Gastroesophageal sphincter (tissue), 4 donors: ENCODE data around the gene OXSR1. TPM values are rescaled to one million over a fixed set of nuclear protein-coding genes. Genes with fewer than 3 reads are reported as not detected.

Experiments
- ATAC-seq: fragments of 150-250 bp; one replicate; pipeline ENCODE4 v1.9.1; 2016; ENCODE audit warnings: mild to moderate bottlenecking, moderate library complexity
- H3K27ac ChIP-seq, 4 donors: fragments of 200-600 bp; sonication (generic) in 3 of 4; 1 replicate in 3 of 4; 2 replicates in 1 of 4; pipeline ENCODE4 v1.5.1; 2016 to 2019
- H3K27me3 ChIP-seq: fragments of 200-600 bp; sonication (generic); one replicate; pipeline ENCODE4 v1.5.1; 2019
- H3K36me3 ChIP-seq, 2 donors: fragments of 200-600 bp; sonication (generic); one replicate each; pipeline ENCODE4 v1.5.1; 2019; ENCODE audit warnings: control low read depth in 1 of 2
- H3K4me1 ChIP-seq, 3 donors: fragments of 200-600 bp; sonication (generic); 1 replicate in 2 of 3; 2 replicates in 1 of 3; pipeline ENCODE4 v1.5.1; 2016 to 2019; ENCODE audit warnings: control low read depth in 2 of 3
- H3K4me3 ChIP-seq, 2 donors: fragments of 200-600 bp; sonication (generic); one replicate each; pipeline ENCODE4 v1.5.1; 2019; ENCODE audit warnings: mild to moderate bottlenecking in 1 of 2, moderate library complexity in 1 of 2
- H3K9me3 ChIP-seq, 3 donors: fragments of 200-600 bp; sonication (generic); one replicate each; pipeline ENCODE4 v1.5.1; 2017 to 2019; ENCODE audit warnings: control low read depth in 2 of 3
- CTCF ChIP-seq, 4 experiments: fragments of 200-600 bp in 2 of 4; fragments of 450-650 bp in 2 of 4; sonication (generic) in 1 of 4; IDR thresholded peaks; one replicate each; pipeline ENCODE4 v1.5.1; 2017 to 2019; ENCODE audit warnings: antibody characterized with exemption in 4 of 4, mild to moderate bottlenecking in 2 of 4, moderate library complexity in 2 of 4
- EP300 ChIP-seq: sonication (generic); formaldehyde crosslinking; IDR thresholded peaks from one replicate; pipeline ENCODE4 v1.6.1; 2017; ENCODE audit warnings: antibody characterized with exemption, mild to moderate bottlenecking
- POLR2A ChIP-seq, 2 donors: fragments of 450-650 bp; IDR thresholded peaks; one replicate each; pipeline ENCODE4 v1.6.1; 2017; ENCODE audit warnings: antibody characterized with exemption in 2 of 2, mild to moderate bottlenecking in 2 of 2, moderate library complexity in 1 of 2
- POLR2AphosphoS5 ChIP-seq: sonication (generic); formaldehyde crosslinking; IDR thresholded peaks from one replicate; pipeline ENCODE4 v1.6.1; 2017; ENCODE audit warnings: antibody characterized with exemption
- WGBS, 2 donors: methylation state at CpG; one replicate each; pipeline ENCODE4 v1.1.5; 2018; ENCODE audit warnings: low coverage in 1 of 2; 5-methylcytosine and 5-hydroxymethylcytosine counted together
- total RNA-seq, 4 donors: library from RNA; depleted of rRNA; stranded (reverse); fragments of >200 nt; gene quantifications; one replicate each; pipeline ENCODE4 v1.1.0, GENCODE V29; 2016

The OXSR1 gene
- total RNA-seq, 4 donors from 2014 or later = 29.5 to 41.0 (median 34.3) TPM

GRCh38 chr3:38140326-38141172, 24.8 kb upstream of the OXSR1 start:
- ATAC-seq = no peak
- H3K4me1 ChIP-seq = peaks cover 5 to 36% (median 10%) of the 10 kb centered on the region in 3 donors
- 100% methylated on average over 3 of the region's 13 CpGs; no CpG with 5 or more reads in 1 of the 2 donors for WGBS, 2 donors
- TF ChIP-seq CTCF (IDR thresholded peaks at IDR 0.05) (no peak), POLR2A (IDR thresholded peaks at IDR 0.05) (no peak), POLR2AphosphoS5 (no peak), EP300 (no peak)
- H3K27me3 ChIP-seq = no peaks in the 10 kb centered on the region
- no peak overlapping the region for H3K4me3 ChIP-seq
- no peak overlapping the region for H3K27ac ChIP-seq
- peaks cover 0 to 24% of the 10 kb centered on the region in 2 donors for H3K36me3 ChIP-seq
- no peaks in the 10 kb centered on the region for H3K9me3 ChIP-seq

DNA sequence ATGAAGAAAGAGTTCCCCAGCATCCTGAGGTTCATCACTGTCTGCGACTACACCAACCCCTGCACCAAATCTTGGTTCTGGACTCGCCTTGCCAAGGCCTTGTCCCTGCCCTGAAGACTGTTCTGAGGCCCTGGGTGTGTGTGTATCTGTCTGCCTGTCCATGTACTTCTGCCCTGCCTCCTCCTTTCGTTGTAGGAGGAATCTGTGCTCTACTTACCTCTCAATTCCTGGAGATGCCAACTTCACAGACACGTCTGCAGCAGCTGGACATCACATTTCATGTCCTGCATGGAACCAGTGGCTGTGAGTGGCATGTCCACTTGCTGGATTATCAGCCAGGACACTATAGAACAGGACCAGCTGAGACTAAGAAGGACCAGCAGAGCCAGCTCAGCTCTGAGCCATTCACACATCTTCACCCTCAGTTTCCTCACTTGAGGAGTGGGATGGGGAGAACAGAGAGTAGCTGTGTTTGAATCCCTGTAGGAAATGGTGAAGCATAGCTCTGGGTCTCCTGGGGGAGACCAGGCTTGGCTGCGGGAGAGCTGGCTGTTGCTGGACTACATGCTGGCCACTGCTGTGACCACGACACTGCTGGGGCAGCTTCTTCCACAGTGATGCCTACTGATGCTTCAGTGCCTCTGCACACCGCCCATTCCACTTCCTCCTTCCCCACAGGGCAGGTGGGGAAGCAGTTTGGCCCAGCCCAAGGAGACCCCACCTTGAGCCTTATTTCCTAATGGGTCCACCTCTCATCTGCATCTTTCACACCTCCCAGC, 24.0 kb upstream of the OXSR1 start:
- no peak overlapping the region for H3K4me3 ChIP-seq
- peaks cover 0 to 4% (median 0%) of the 10 kb centered on the region in 3 donors for H3K9me3 ChIP-seq
- no peak overlapping the region for H3K27ac ChIP-seq
- H3K4me1 ChIP-seq = peaks cover 5 to 28% (median 8%) of the 10 kb centered on the region in 3 donors
- WGBS, 2 donors = 96 to 100% methylated on average over 1 to 4 of the region's 7 CpGs
- no peaks in the 10 kb centered on the region for H3K27me3 ChIP-seq
- TF ChIP-seq CTCF (IDR thresholded peaks at IDR 0.05) (no peak), POLR2AphosphoS5 (no peak), POLR2A (IDR thresholded peaks at IDR 0.05) (no peak), EP300 (no peak)
- peaks cover 0 to 24% of the 10 kb centered on the region in 2 donors for H3K36me3 ChIP-seq
- no peak for ATAC-seq

GRCh38 chr3:38141952-38142273, 23.4 kb upstream of the OXSR1 start:
- peaks cover 0 to 4% (median 0%) of the 10 kb centered on the region in 3 donors for H3K9me3 ChIP-seq
- no peak for TF ChIP-seq POLR2AphosphoS5
- TF ChIP-seq CTCF (IDR thresholded peaks at IDR 0.05) = no peak
- no peak for TF ChIP-seq EP300
- no peak for TF ChIP-seq POLR2A (IDR thresholded peaks at IDR 0.05)
- no peak for ATAC-seq
- no peak overlapping the region for H3K27ac ChIP-seq
- H3K4me1 ChIP-seq = peaks cover 5 to 28% (median 8%) of the 10 kb centered on the region in 3 donors
- H3K27me3 ChIP-seq = no peaks in the 10 kb centered on the region
- H3K4me3 ChIP-seq = no peak overlapping the region
- WGBS, 2 donors = 100% methylated on average over 1 of the region's 2 CpGs; no CpG with 5 or more reads in 1 of the 2 donors
- peaks cover 0 to 24% of the 10 kb centered on the region in 2 donors for H3K36me3 ChIP-seq

- TF ChIP-seq POLR2A (IDR thresholded peaks at IDR 0.05) (no peak), EP300 (no peak), CTCF (IDR thresholded peaks at IDR 0.05) (no peak), POLR2AphosphoS5 (no peak)
- Histone ChIP-seq H3K36me3 (peaks cover 0 to 24% of the 10 kb centered on the region in 2 donors), H3K4me1 (peaks cover 5 to 23% (median 8%) of the 10 kb centered on the region in 3 donors), H3K27ac (no peak overlapping the region), H3K27me3 (no peaks in the 10 kb centered on the region), H3K9me3 (peaks cover 0 to 4% (median 0%) of the 10 kb centered on the region in 3 donors), H3K4me3 (no peak overlapping the region)
- no peak for ATAC-seq
- 80 to 100% methylated on average over 1 of the region's 1 CpG for WGBS, 2 donors
Measured at GRCh38 chr3:38142959-38143358, 22.4 kb upstream of the OXSR1 start.
